Measurements from ENCODE around the gene NOP10. TPM values are rescaled to one million over a fixed set of nuclear protein-coding genes. Genes with fewer than 3 reads are reported as not detected.

Gene NOP10
- total RNA-seq, 4 donors from 2014 or later = 56.9 to 78.8 (median 72.3) TPM

- intact Hi-C loops (cut with DNase I; ENCODE audit: low total_unique reads) = no loop called here
- no peaks in the 10 kb centered on the region for H3K27me3 ChIP-seq
- H3K4me1 ChIP-seq = peaks cover 7 to 8% of the 10 kb centered on the region in 2 donors
- no peak overlapping the region for H3K27ac ChIP-seq
- DNase-seq = no peak
- H3K4me3 ChIP-seq = no peak overlapping the region
- no peaks in the 10 kb centered on the region for H3K36me3 ChIP-seq
- no peaks in the 10 kb centered on the region for H3K9me3 ChIP-seq
- no peak for TF ChIP-seq CTCF (IDR thresholded peaks at IDR 0.05)
- TF ChIP-seq POLR2A (IDR thresholded peaks at IDR 0.05) = no peak
Measured at GRCh38 chr15:34331809-34332208, 11.1 kb downstream of the NOP10 start.

GRCh38 chr15:34330279-34330678, 12.7 kb downstream of the NOP10 start:
- intact Hi-C loops (cut with DNase I; ENCODE audit: low total_unique reads) = no loop called here
- no peak overlapping the region for H3K27ac ChIP-seq
- TF ChIP-seq POLR2A (IDR thresholded peaks at IDR 0.05) = no peak
- no peak for TF ChIP-seq CTCF (IDR thresholded peaks at IDR 0.05)
- H3K9me3 ChIP-seq = no peaks in the 10 kb centered on the region
- DNase-seq = no peak
- no peaks in the 10 kb centered on the region for H3K36me3 ChIP-seq
- no peaks in the 10 kb centered on the region for H3K4me1 ChIP-seq
- no peak overlapping the region for H3K4me3 ChIP-seq
- no peaks in the 10 kb centered on the region for H3K27me3 ChIP-seq

GRCh38 chr15:34329006-34329405, 13.9 kb downstream of the NOP10 start:
- Histone ChIP-seq H3K36me3 (no peaks in the 10 kb centered on the region), H3K27me3 (no peaks in the 10 kb centered on the region), H3K4me1 (no peaks in the 10 kb centered on the region), H3K4me3 (no peak overlapping the region), H3K9me3 (no peaks in the 10 kb centered on the region), H3K27ac (no peak overlapping the region)
- TF ChIP-seq CTCF (IDR thresholded peaks at IDR 0.05) (no peak), POLR2A (IDR thresholded peaks at IDR 0.05) (no peak)
- no peak for DNase-seq
- intact Hi-C loops (cut with DNase I; ENCODE audit: low total_unique reads) = no loop called here

GRCh38 chr15:34327906-34328305, 15.0 kb downstream of the NOP10 start:
- TF ChIP-seq CTCF (IDR thresholded peaks at IDR 0.05) (no peak), POLR2A (IDR thresholded peaks at IDR 0.05) (no peak)
- H3K4me3 ChIP-seq = no peak overlapping the region
- no peaks in the 10 kb centered on the region for H3K9me3 ChIP-seq
- H3K27ac ChIP-seq = no peak overlapping the region
- DNase-seq = no peak
- H3K4me1 ChIP-seq = no peaks in the 10 kb centered on the region
- H3K36me3 ChIP-seq = no peaks in the 10 kb centered on the region
- H3K27me3 ChIP-seq = no peaks in the 10 kb centered on the region
- intact Hi-C loops (cut with DNase I; ENCODE audit: low total_unique reads) = no loop called here

- no peak overlapping the region for H3K4me3 ChIP-seq
- H3K27me3 ChIP-seq = no peaks in the 10 kb centered on the region
- H3K36me3 ChIP-seq = no peaks in the 10 kb centered on the region
- no peaks in the 10 kb centered on the region for H3K4me1 ChIP-seq
- H3K9me3 ChIP-seq = no peaks in the 10 kb centered on the region
- intact Hi-C loops (cut with DNase I; ENCODE audit: low total_unique reads) = no loop called here
- DNase-seq = no peak
- TF ChIP-seq CTCF (IDR thresholded peaks at IDR 0.05) (no peak), POLR2A (IDR thresholded peaks at IDR 0.05) (no peak)
- no peak overlapping the region for H3K27ac ChIP-seq
Measured at GRCh38 chr15:34325368-34325767, 17.6 kb downstream of the NOP10 start.

All from uterus (tissue), 4 donors.